SH-SY5Y (cell line): ENCODE measurements around the gene CFAP20DC.

Experiments
- GATA2 ChIP-seq: IDR thresholded peaks from 2 replicates; pipeline ENCODE4 v1.6.1; 2011; ENCODE audit warnings: mild to moderate bottlenecking, low read depth, low read length
- GATA3 ChIP-seq: IDR thresholded peaks from 2 replicates; pipeline ENCODE4 v1.6.1; 2011; ENCODE audit warnings: low read depth, mild to moderate bottlenecking, low read length, moderate library complexity

- TF ChIP-seq GATA2 = no peak
- TF ChIP-seq GATA3 = no peak
Measured at GRCh38 chr3:58898513-58898912, 151.3 kb downstream of the CFAP20DC start.
